ENCODE measurements around the gene SSTR5.
A peak's percentile ranks its signal among the peaks of the same experiment; 100 is the strongest.

The SSTR5 gene

GRCh38 chr16:1055557-1055924, 17.0 kb upstream of the SSTR5 start:
- no peak for DNase-seq

- DNase-seq, result no peak
Observed at GRCh38 chr16:1056196-1056595, 16.4 kb upstream of the SSTR5 start.

DNA sequence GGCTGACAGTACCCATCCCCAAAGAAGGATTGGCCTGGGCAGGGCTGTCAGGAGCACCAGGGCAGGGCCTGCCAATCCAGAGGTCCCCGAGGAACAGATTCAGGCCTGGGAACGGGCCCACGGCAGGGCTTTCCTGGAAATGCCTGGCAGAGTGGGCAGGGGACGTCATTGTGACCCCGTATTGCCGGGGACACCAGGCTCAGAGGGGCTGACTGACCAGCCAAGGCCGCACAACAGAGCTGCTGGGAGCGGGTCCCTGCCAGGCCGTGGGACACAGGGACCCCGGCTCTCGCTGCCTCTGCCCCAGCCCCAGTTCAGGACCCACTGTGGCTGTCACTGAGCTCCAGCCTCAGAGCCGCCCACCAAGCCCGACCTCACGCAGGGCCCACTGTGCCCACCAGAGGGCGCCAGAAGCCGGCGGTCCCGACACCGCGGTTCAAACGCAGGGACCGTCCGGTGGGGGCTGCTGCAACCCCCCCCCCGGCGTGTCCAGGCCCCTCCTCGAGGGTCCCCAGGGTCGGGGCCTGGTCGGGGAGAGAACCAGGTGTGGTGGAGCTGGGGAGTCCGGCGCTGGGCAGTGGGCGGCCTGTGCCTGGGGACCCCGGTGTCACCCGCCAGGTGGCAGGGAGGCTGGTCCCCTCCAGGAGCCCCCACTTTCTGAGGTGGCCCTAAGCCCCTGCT, 15.2 kb upstream of the SSTR5 start:
- DNase-seq, result peak; percentile 82

DNA sequence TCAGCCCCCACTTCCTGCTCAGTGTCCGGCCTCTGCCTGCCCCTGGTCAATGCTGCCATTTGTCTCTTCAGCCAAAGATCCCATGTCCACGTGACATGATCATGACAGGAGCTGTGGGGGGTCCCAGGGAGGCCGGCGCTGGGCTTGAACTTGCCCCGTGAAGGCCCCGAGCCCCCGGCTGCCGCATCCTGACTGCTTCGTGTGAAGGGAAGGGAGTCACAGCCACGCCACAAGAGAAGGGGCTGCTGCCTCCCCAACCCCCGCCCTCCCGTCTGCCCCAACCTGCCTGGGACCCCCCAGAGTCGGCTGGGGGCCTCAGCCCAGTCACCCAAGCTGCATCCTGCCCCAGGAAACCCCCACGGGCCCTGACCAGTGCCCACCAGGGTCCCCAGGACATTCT, 14.3 kb upstream of the SSTR5 start:
- DNase-seq, result no peak

DNA sequence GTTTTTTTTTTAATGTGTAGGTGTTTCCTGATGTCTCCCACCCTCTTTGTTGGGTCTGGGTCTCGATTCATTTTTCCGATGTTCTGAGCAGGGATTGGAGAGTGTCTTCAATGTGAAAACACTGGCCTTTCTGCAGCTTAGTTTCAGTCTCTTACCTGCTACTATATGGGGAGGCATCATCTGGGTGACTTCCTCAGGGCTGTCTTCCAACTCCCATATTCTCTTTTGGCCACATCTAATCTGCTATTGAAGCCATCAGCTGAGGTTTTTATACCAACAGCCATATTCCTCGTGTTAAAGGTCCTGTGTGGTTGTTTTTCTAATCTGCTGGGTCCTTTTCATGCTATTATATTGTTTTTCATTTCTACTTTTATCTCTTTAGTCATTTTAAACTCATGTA, 13.2 kb upstream of the SSTR5 start:
- DNase-seq, result no peak

DNA sequence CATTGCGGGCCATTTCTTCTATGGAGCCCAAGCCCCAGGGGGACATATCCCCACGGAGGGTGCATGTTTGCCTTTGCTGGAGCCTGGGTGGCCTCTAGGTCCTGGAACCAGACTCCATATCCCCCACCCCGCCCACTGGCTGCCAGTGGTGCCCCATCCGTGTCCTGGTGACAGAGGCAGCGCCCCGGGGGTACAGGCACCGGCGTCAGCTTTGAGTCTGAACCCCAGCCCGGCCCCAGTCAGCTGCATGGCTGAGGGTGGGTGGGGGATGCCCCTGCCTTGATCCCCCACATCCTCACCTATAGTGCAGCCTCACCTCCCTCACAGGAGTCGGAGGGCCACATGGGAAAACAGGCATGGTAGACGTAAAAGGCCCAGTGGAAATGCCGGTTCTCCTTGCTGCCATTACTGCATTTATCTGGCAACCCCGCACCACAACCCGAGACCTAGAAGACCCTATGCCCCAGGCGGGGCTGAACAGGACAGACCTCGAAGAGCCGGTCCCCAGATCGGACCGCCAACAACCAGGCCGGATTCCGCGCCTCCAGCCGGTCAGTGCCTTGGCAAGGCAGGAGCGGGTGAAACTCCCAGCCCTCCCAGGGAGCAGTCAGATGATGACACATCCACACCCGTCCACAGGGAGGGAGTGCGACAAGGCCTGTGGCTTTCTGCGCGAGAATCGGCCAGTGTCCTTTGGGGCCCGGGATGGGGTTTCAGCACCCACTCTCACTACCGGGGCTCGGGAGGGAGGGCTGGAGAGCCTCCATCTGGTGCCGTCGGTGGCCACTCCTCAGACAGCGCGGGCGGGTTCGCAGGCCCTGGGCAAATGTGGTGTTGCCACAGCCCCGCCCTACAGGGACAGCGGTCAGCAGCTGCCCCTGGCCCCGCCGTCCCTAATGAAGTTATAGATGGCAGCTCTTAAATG, 11.9 kb upstream of the SSTR5 start:
- no peak for DNase-seq

- no peak for DNase-seq
Observed at GRCh38 chr16:1061769-1062505, 10.6 kb upstream of the SSTR5 start.

GRCh38 chr16:1062895-1063294, 9.7 kb upstream of the SSTR5 start:
- DNase-seq, result no peak

GRCh38 chr16:1063728-1064127, 8.8 kb upstream of the SSTR5 start:
- no peak for DNase-seq

- no peak for DNase-seq
Observed at GRCh38 chr16:1065469-1066128, 6.9 kb upstream of the SSTR5 start.

- DNase-seq, result no peak
Observed at GRCh38 chr16:1066584-1067172, 5.9 kb upstream of the SSTR5 start.

DNA sequence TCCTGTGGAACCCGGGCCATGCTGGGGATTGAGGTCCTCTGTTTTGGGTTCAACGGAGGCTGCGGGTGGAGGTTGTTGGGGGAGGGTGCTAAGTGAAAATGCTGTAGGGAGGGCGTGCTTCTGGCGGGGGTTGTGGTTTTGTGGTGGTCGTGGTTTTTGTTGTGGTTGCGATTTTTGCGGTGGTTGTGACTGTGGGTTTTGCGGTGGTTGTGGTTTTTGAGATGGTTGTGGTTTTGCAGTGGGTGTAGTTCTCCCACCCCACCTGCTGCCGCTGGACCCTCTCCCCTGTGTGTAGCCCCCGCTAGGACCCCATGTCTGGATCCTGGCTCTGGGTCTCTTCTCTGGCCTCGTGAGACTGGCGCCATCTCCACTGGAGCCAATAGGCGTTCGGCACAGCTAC, 4.9 kb upstream of the SSTR5 start:
- DNase-seq, result no peak

DNA sequence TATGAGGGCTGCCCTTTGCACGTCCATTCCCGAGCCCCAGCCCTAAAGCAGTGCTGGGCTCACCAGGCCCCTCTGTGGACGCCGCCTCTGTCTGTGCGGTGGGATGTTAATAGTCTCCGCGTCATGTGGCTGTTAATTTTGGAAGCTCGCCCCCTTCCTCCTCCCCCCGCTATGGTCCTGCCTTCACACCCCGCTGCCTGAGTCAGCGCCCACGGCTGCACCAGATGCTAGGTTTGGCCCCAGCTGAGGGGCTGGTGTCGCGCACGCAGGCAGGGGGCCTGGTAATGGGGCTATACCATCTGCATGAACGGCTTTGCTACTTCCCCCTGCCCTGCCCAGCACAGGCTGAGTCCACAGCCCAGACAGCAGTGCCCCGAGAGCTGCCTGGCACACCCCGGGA, 4.1 kb upstream of the SSTR5 start:
- DNase-seq, result no peak

- peak; percentile 51 for DNase-seq
Observed at GRCh38 chr16:1069154-1069553, 3.4 kb upstream of the SSTR5 start.

GRCh38 chr16:1070084-1070863, 2.3 kb upstream of the SSTR5 start:
- DNase-seq, result no peak

- no peak for DNase-seq
Observed at GRCh38 chr16:1070864-1071408, 1.6 kb upstream of the SSTR5 start.

DNA sequence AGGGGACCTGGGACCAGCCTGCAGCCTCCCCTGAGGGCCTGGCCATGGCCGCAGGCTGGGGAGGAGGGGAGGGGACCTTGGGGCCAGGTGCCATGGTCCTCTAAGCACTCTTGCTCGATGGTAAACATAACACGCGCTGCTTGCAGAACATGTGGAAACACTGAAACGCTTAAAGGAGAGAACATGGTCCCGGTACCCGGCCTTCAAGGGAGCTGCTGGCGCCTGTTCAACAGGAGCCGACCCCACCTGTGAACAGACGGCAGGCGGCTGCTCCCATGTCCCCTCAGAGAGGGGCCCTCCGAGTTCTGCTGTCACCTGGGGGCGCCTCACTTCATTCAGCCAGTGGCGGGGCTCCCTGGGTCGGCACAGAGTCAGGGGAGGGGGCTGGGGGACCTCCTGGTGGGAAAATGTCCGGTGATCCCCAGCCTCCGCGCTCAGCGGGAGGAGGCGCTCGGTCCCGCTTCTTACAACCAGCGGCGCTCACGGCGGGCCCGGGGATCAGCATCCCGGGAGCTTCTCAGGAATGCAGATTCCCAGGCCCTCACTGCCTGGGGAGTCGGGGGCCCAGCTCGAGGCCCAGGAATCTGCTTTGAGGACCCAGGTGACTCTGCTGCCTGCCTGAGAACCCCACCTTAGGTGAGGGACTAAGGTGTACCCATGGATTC, 854 bp upstream of the SSTR5 start:
- DNase-seq, result no peak

DNA sequence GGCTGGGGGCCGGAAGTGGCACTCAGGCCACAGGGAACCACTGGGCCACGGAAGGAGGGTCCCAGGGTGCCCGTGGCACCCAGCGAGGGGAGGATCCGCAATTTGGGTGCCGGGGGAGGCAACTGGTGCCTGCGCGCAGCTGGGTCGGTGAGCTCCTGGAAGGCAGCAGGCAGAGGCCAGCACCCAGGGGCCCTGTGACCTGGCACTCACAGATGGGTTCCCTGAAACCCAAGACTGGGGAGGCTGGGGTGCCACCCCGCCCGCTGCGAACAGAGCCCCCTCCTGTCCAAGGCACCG, 663 bp downstream of the SSTR5 start:
- no peak for DNase-seq

GRCh38 chr16:1073566-1074378, 1.2 kb downstream of the SSTR5 start:
- no peak for DNase-seq

- DNase-seq, result no peak
Observed at GRCh38 chr16:1074379-1074649, 1.8 kb downstream of the SSTR5 start.

DNA sequence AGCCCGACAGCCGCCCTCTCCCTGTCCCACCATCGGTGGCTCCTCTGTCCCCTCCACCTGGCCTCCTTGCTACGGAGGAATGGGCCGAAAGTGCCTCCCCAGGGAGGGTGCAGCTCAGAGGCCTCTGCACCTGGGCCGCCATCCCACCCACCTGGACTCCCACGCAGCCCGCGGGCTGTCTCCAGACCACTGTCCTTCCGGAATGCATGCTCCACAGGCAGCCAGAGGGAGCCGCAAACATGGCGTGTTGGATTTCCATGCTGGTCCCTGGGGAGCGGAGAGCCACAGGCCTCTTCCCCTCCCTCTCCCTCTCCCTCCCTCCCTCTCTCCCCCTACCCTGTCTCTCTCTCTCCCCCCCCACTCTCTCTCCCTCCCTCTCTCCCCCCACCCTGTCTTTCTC, 3.0 kb downstream of the SSTR5 start:
- DNase-seq, result no peak

All from activated CD4-positive, alpha-beta T cell treated with anti-CD3 and anti-CD28 coated beads for 48 hours (primary cell).